NT2/D1 (cell line): Measurements from ENCODE around the gene ART4.

Source experiments
- YY1 ChIP-seq: IDR thresholded peaks from 2 replicates; pipeline ENCODE4 v1.6.1; 2011; ENCODE audit not compliant: insufficient read length, insufficient read depth
- ZNF274 ChIP-seq: IDR thresholded peaks from 2 replicates; pipeline ENCODE4 v1.6.1; 2011; ENCODE audit warnings: mild to moderate bottlenecking, low read depth, low read length

GRCh38 chr12:14884458-14884878 lies 41.1 kb upstream of the ART4 start:
- no peak for TF ChIP-seq ZNF274
- no peak for TF ChIP-seq YY1
